CD1c-positive myeloid dendritic cell (primary cell): ENCODE data around the gene SAMD3.
"Not testable (repeated sequence)": the region's sequence is repeated elsewhere in the genome, so short reads cannot be mapped to it uniquely, and the experiment has no call there.

Source experiments
- DNase-seq: peaks from one replicate; pipeline ENCODE4 v3.0.0-alpha.2; 2016; ENCODE audit errors: extremely low spot score

SAMD3 gene

GRCh38 chr6:130211691-130212090 lies 11.1 kb downstream of the SAMD3 start:
- DNase-seq = no peak

- no peak for DNase-seq
Measured at GRCh38 chr6:130207979-130208649, 14.6 kb downstream of the SAMD3 start.

- DNase-seq = no peak
Measured at GRCh38 chr6:130206479-130206878, 16.3 kb downstream of the SAMD3 start.

- DNase-seq = no peak
Measured at GRCh38 chr6:130204322-130204721, 18.4 kb downstream of the SAMD3 start.

- no peak for DNase-seq
Measured at GRCh38 chr6:130203370-130203769, 19.4 kb downstream of the SAMD3 start.

- DNase-seq = no peak
Measured at GRCh38 chr6:130202782-130203181, 20.0 kb downstream of the SAMD3 start.

- no peak for DNase-seq
Measured at GRCh38 chr6:130200020-130200419, 22.7 kb downstream of the SAMD3 start.

GRCh38 chr6:130198483-130199035 lies 24.2 kb downstream of the SAMD3 start:
- DNase-seq = no peak

- DNase-seq = not testable (repeated sequence)
Measured at GRCh38 chr6:130197816-130198482, 24.8 kb downstream of the SAMD3 start.

GRCh38 chr6:130194434-130194833 lies 28.3 kb downstream of the SAMD3 start:
- DNase-seq = not testable (repeated sequence)

GRCh38 chr6:130190701-130191690 lies 31.8 kb downstream of the SAMD3 start:
- DNase-seq = no peak

GRCh38 chr6:130189531-130190397 lies 33.0 kb downstream of the SAMD3 start:
- DNase-seq = no peak

GRCh38 chr6:130188207-130188899 lies 34.4 kb downstream of the SAMD3 start:
- DNase-seq = no peak

- DNase-seq = no peak
Measured at GRCh38 chr6:130187335-130188206, 35.2 kb downstream of the SAMD3 start.

GRCh38 chr6:130185658-130186057 lies 37.1 kb downstream of the SAMD3 start:
- DNase-seq = no peak

- DNase-seq = no peak
Measured at GRCh38 chr6:130183271-130184222, 39.2 kb downstream of the SAMD3 start.

GRCh38 chr6:130182466-130182865 lies 40.3 kb downstream of the SAMD3 start:
- no peak for DNase-seq

GRCh38 chr6:130178692-130179091 lies 44.1 kb downstream of the SAMD3 start:
- DNase-seq = no peak
